ENCODE results near the gene BUD23.

Gene BUD23

GRCh38 chr7:73746378-73746777 lies 63.0 kb downstream of the BUD23 start:
- DNase-seq = no peak

Measured in kidney glomerular epithelial cell (primary cell).